HG02981 (cell line): ENCODE measurements around the gene BTBD9.

Source experiments
- ATAC-seq: cut with Tn5 transposase; IDR thresholded peaks from one replicate; pipeline ENCODE4 v1.9.1; 2021; ENCODE audit warnings: mild to moderate bottlenecking, moderate library complexity; ENCODE audit not compliant: unreplicated experiment

The BTBD9 gene

GRCh38 chr6:38566295-38567030 is 73.3 kb downstream of the BTBD9 start:
- no peak for ATAC-seq

GRCh38 chr6:38564301-38564700 is 75.4 kb downstream of the BTBD9 start:
- ATAC-seq: no peak

GRCh38 chr6:38555606-38556005 is 84.1 kb downstream of the BTBD9 start:
- ATAC-seq: no peak

- no peak for ATAC-seq
Observed at GRCh38 chr6:38554700-38555413, 84.9 kb downstream of the BTBD9 start.

- no peak for ATAC-seq
Observed at GRCh38 chr6:38554014-38554413, 85.7 kb downstream of the BTBD9 start.

GRCh38 chr6:38552121-38552520 is 87.6 kb downstream of the BTBD9 start:
- ATAC-seq: no peak

GRCh38 chr6:38549795-38550194 is 89.9 kb downstream of the BTBD9 start:
- ATAC-seq: no peak

GRCh38 chr6:38549180-38549579 is 90.5 kb downstream of the BTBD9 start:
- ATAC-seq: no peak

- no peak for ATAC-seq
Observed at GRCh38 chr6:38543022-38543421, 96.7 kb downstream of the BTBD9 start.

- no peak for ATAC-seq
Observed at GRCh38 chr6:38542031-38542430, 97.7 kb downstream of the BTBD9 start.

GRCh38 chr6:38533064-38533463 is 106.7 kb downstream of the BTBD9 start:
- no peak for ATAC-seq

- ATAC-seq: no peak
Observed at GRCh38 chr6:38531134-38531533, 108.6 kb downstream of the BTBD9 start.

GRCh38 chr6:38528196-38528965 is 111.3 kb downstream of the BTBD9 start:
- ATAC-seq: no peak

- ATAC-seq: no peak
Observed at GRCh38 chr6:38527371-38527770, 112.4 kb downstream of the BTBD9 start.

GRCh38 chr6:38525888-38526287 is 113.8 kb downstream of the BTBD9 start:
- ATAC-seq: no peak

GRCh38 chr6:38524436-38525145 is 115.1 kb downstream of the BTBD9 start:
- ATAC-seq: no peak

- ATAC-seq: no peak
Observed at GRCh38 chr6:38522322-38522721, 117.4 kb downstream of the BTBD9 start.

GRCh38 chr6:38518511-38519304 is 121.0 kb downstream of the BTBD9 start:
- ATAC-seq: no peak

GRCh38 chr6:38517005-38517404 is 122.7 kb downstream of the BTBD9 start:
- ATAC-seq: no peak

- ATAC-seq: no peak
Observed at GRCh38 chr6:38514399-38514798, 125.3 kb downstream of the BTBD9 start.
